ENCODE results near the gene MACROD2.

The MACROD2 gene

DNA sequence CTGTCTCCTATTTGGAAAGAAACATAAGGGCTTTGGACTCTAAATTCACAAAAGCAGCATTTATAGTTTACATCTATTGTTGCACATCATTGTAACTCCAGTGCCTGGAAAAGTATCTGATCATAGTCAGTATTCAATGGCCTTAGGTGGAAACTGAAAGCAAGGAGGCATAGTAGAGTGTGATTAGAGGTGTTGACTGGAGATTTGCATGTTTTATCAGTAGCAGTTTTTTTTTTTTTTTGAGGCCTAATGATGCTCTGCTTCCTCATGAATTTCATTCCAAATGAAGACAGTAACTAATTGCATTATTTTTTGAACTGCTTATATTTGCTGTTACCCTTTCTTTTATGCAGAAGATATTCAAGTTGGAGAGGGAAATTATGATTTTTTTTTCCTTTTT is 555.3 kb downstream of the MACROD2 start:
- no peak overlapping the region for H3K4me3 ChIP-seq (ENCODE audit: low read depth, low read length)
- TF ChIP-seq, protein P1, sequence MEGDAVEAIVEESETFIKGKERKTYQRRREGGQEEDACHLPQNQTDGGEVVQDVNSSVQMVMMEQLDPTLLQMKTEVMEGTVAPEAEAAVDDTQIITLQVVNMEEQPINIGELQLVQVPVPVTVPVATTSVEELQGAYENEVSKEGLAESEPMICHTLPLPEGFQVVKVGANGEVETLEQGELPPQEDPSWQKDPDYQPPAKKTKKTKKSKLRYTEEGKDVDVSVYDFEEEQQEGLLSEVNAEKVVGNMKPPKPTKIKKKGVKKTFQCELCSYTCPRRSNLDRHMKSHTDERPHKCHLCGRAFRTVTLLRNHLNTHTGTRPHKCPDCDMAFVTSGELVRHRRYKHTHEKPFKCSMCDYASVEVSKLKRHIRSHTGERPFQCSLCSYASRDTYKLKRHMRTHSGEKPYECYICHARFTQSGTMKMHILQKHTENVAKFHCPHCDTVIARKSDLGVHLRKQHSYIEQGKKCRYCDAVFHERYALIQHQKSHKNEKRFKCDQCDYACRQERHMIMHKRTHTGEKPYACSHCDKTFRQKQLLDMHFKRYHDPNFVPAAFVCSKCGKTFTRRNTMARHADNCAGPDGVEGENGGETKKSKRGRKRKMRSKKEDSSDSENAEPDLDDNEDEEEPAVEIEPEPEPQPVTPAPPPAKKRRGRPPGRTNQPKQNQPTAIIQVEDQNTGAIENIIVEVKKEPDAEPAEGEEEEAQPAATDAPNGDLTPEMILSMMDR (IDR thresholded peaks at IDR 0.05; ENCODE audit: borderline replicate concordance, insufficient read depth, low read depth, low read length) = no peak

DNA sequence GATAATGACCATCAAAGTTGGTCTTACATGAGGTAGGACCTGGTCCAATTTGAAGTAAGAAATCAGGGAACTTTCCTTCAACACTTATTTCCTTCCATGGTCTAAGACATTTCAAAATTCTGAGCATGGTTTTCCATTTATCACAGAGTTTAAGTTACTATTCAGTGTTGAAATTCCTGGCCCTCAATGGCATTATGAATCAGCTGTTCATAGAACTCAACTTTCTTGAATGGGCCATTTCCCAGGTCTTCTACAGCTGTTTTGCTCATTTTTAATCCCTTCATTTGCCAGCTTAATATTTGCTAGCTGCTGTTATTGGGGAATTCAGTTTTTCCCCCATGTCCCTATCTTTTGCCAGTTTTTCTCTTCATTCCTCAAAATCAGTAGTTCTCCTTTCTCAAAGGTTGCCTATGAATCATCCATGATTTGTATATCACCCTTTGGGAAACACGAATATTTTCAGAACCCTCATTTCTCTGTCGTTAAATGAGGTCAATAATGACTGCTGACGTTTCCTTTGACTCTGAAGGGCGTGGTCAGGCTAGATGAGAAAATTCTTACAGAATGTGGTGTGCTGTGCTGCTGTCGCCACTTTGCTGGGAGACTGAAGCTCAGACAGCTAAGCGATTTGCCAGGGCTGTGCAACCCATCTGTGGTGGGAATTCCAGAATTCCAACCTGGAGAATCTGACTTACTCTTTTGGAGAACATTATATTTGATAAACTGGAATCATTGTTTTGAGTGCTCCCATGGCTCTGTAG is 558.6 kb downstream of the MACROD2 start:
- TF ChIP-seq, protein P1 (IDR thresholded peaks at IDR 0.05; ENCODE audit: borderline replicate concordance, insufficient read depth, low read depth, low read length) = no peak
- no peak overlapping the region for H3K4me3 ChIP-seq (ENCODE audit: low read depth, low read length)

DNA sequence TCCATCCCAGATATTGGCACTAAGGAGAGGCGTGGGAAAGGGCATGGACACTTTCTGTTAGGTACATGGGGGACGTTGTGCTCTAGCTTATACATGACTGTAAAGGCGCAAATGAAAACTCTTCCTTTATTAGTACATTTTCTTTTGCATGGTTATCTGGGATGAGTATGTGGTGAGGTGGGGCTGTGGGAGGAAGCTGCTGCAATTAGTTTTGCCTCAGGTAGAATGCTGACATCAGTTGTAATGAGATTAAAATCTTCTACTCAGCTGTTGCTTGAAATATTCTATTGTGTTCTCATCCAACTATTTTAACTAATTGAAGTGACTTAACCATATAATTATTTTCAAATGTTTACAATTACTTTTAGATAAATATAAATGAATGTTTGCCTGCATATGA is 560.4 kb downstream of the MACROD2 start:
- TF ChIP-seq, protein P1 (IDR thresholded peaks at IDR 0.05; ENCODE audit: borderline replicate concordance, insufficient read depth, low read depth, low read length) = no peak
- no peak overlapping the region for H3K4me3 ChIP-seq (ENCODE audit: low read depth, low read length)

DNA sequence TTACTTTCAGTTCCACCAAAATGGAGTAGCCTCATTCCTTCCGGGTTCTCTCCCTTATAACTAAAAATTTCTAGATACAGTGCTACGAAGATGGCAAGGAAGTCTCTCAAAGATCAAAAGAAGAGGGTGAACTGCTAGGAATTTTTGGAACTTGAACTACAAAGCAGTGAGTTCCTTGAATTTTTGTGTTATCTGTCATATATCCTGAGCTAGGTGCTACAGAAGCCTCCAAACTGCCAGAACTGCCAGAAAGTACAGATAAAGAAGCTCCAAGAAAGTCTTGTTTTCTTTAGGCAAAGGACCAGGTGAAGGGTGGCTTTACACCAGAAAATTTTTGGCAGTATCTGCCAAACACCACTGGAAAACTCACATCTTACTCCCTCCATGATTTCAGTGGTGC is 560.9 kb downstream of the MACROD2 start:
- TF ChIP-seq, protein P1 (IDR thresholded peaks at IDR 0.05; ENCODE audit: borderline replicate concordance, insufficient read depth, low read depth, low read length) = no peak
- no peak overlapping the region for H3K4me3 ChIP-seq (ENCODE audit: low read depth, low read length)

DNA sequence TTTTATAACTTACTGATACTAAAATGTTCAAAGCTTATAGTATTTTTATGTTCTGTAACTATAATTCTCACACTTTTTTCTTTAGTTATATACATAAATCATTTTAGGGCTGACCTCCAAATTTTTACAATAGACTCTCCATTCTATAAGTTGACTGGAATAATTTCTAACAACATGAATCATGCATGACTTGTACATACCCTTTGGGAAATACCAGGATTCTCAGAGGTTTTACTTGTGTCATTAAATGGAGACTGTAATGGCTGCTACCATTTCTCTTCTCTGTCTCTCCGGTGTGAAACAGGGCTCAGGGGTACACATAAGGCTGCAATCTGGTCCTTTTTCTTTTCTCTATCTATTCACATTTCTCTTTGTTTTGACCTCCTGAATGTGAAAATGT is 564.3 kb downstream of the MACROD2 start:
- no peak overlapping the region for H3K4me3 ChIP-seq (ENCODE audit: low read depth, low read length)
- TF ChIP-seq, protein P1 (IDR thresholded peaks at IDR 0.05; ENCODE audit: borderline replicate concordance, insufficient read depth, low read depth, low read length) = no peak

DNA sequence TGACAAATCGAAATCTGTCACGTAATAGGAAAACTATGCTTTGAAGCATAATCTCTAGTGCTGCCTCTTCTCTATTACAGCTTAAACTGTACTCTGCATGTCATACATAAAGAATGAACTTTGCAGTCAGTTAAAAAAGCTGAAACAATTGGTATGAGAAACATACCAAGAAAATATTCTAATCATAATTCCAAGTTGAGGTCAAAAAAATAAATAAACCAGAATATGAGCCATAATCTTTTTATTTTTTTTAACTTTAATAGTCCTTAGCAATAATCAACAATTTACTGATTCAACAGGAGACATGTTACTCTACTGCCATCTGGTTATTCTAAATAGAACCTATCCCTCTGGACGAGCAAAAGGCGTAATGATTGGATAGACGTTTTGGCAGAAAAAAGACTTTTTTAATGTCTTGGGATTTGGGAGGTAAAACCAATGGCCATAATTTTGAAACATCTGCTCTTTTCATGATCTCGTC is 566.5 kb downstream of the MACROD2 start:
- TF ChIP-seq, protein P1 (IDR thresholded peaks at IDR 0.05; ENCODE audit: borderline replicate concordance, insufficient read depth, low read depth, low read length) = no peak
- no peak overlapping the region for H3K4me3 ChIP-seq (ENCODE audit: low read depth, low read length)

DNA sequence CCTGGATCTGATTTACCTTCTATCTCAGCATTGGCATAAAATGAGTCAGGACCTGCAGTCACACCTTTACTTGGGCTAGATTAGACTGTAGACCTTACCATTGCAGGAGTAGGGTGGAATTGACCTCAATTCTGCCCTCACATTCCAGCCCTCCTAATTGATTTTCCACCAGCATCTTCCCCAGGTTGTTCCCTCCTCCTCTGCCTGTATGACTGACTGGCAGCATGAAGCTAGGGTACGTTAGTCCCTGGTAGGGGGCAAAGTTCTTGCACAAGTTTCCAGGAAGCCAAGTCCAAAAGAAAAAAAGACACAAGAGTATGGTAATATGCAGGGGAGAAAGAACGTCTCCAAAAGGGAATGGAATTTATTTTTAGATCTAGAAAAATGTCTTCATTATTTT is 567.7 kb downstream of the MACROD2 start:
- TF ChIP-seq, protein P1 (IDR thresholded peaks at IDR 0.05; ENCODE audit: borderline replicate concordance, insufficient read depth, low read depth, low read length) = no peak
- no peak overlapping the region for H3K4me3 ChIP-seq (ENCODE audit: low read depth, low read length)

All from GM12875 (cell line).